Measurements from ENCODE around the gene GTF3C2. TPM values are rescaled to one million over a fixed set of nuclear protein-coding genes. Genes with fewer than 3 reads are reported as not detected.

The GTF3C2 gene
- total and polyA plus RNA-seq, 11 donors, result 17.8 to 42.6 (median 24.1) TPM

- peak in 1 of 4 donors; percentile 4 for ATAC-seq
- H3K27ac ChIP-seq, result peak overlapping the region; percentile 83 to 99 (median 92)
- no peak for DNase-seq
- intact Hi-C loops (cut with DNase I), result loop anchor here in 4 of 10 donors (1.0 to 5.0 kb wide), 4 partner anchors 33 to 49 kb away; partner anchors contain the start of genes GTF3C2 (in 3 of the 4), EIF2B4 (in 1 of the 4) and SNX17 (in 1 of the 4)
- TF ChIP-seq POLR2A (IDR thresholded peaks at IDR 0.05) (no peak), CTCF (IDR thresholded peaks at IDR 0.05) (no peak)
- peaks cover 4 to 40% (median 23%) of the 10 kb centered on the region in 12 donors for H3K4me1 ChIP-seq
- no peaks in the 10 kb centered on the region for H3K9me3 ChIP-seq
- H3K4me3 ChIP-seq, result peak overlapping the region; percentile 62 to 95 (median 74)
- H3K36me3 ChIP-seq, result peaks cover 0 to 36% (median 28%) of the 10 kb centered on the region in 9 donors
- WGBS, 4 donors, result 23 to 33% (median 25%) methylated on average over 5 of the region's 5 CpGs
- no peaks in the 10 kb centered on the region for H3K27me3 ChIP-seq
Measured at GRCh38 chr2:27323596-27324285, 32.8 kb downstream of the GTF3C2 start.

- no peaks in the 10 kb centered on the region for H3K9me3 ChIP-seq
- peak; percentile 48 to 86 for TF ChIP-seq POLR2A (IDR thresholded peaks at IDR 0.05)
- no peak for TF ChIP-seq CTCF (IDR thresholded peaks at IDR 0.05)
- WGBS, 4 donors, result 0% methylated on average over 31 to 39 of the region's 39 CpGs
- peak; percentile 93 to 96 (median 93) for DNase-seq
- peaks cover 4 to 40% (median 23%) of the 10 kb centered on the region in 12 donors for H3K4me1 ChIP-seq
- intact Hi-C loops (cut with DNase I), result loop anchor here in 4 of 10 donors (1.0 to 5.0 kb wide), 4 partner anchors 34 to 49 kb away; partner anchors contain the start of genes GTF3C2 (in 3 of the 4), EIF2B4 (in 1 of the 4) and SNX17 (in 1 of the 4)
- peak within 1 kb of the TSS; percentile 62 to 95 (median 74) for H3K4me3 ChIP-seq
- peak within 1 kb of the TSS; percentile 83 to 99 (median 92) for H3K27ac ChIP-seq
- peaks cover 0 to 30% (median 24%) of the 10 kb centered on the region in 9 donors for H3K36me3 ChIP-seq
- ATAC-seq, result peak; percentile 83 to 95 (median 92)
- H3K27me3 ChIP-seq, result no peaks in the 10 kb centered on the region
Measured at GRCh38 chr2:27322766-27323595, 33.6 kb downstream of the GTF3C2 start, which contains the start of gene MPV17. Gene MPV17 (minus strand): TSS chr2:27323097. CDS start chr2:27322517, 580 bp downstream.

- Histone ChIP-seq H3K9me3 (no peaks in the 10 kb centered on the region), H3K27ac (peak overlapping the region; percentile 83 to 99 (median 92)), H3K27me3 (no peaks in the 10 kb centered on the region), H3K4me1 (peaks cover 4 to 40% (median 23%) of the 10 kb centered on the region in 12 donors), H3K36me3 (peaks cover 0 to 24% (median 18%) of the 10 kb centered on the region in 9 donors), H3K4me3 (peak overlapping the region; percentile 62 to 95 (median 74))
- ATAC-seq, result peak; percentile 4 to 44 (median 34)
- peak in 2 of 5 donors; percentile 25 to 58 for DNase-seq
- no peak for TF ChIP-seq POLR2A (IDR thresholded peaks at IDR 0.05)
- TF ChIP-seq CTCF (IDR thresholded peaks at IDR 0.05), result no peak
- intact Hi-C loops (cut with DNase I), result loop anchor here in 4 of 10 donors (2.0 to 5.0 kb wide), 3 partner anchors 34 to 50 kb away; partner anchors contain the start of genes GTF3C2 (in 3 of the 4), EIF2B4 (in 1 of the 4) and SNX17 (in 1 of the 4)
- 2 to 4% (median 3%) methylated on average over 10 of the region's 10 CpGs for WGBS, 4 donors
Measured at GRCh38 chr2:27322301-27322765, 34.2 kb downstream of the GTF3C2 start.

Measured in heart left ventricle (tissue), 16 donors.